SHP77 treated with DMSO at 0.1 percent for 48 hours (cell line): ENCODE measurements around the gene OR2C3.
"Not testable (repeated sequence)": the region's sequence is repeated elsewhere in the genome, so short reads cannot be mapped to it uniquely, and the experiment has no call there.

ENCODE experiments used
- DNase-seq: peaks from one replicate; lab custom pipeline; 2025; lab: John Stamatoyannopoulos, UW

The OR2C3 gene

GRCh38 chr1:247517795-247518612 lies 18.2 kb downstream of the OR2C3 start:
- no peak for DNase-seq

DNA sequence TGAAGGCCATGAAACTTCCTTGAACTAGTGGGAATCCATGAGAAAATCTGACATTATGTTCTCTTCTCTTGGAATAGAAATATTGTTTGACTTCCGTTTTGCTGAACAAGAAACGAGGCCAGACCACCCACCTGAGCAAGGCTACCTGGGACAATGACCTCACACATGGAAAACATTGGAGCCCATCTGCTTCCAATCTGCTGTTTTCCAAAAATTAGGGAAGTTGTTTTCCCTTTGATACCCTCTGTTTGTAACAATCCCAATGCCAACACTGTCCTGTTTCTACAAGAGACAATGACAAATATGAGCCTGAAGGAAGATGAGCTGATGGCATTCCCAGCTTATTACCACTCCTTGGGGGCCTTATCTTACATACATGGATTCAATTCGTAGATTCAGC lies 29.4 kb downstream of the OR2C3 start:
- DNase-seq = no peak

- DNase-seq = no peak
Measured at GRCh38 chr1:247500865-247501264, 35.4 kb downstream of the OR2C3 start.

DNA sequence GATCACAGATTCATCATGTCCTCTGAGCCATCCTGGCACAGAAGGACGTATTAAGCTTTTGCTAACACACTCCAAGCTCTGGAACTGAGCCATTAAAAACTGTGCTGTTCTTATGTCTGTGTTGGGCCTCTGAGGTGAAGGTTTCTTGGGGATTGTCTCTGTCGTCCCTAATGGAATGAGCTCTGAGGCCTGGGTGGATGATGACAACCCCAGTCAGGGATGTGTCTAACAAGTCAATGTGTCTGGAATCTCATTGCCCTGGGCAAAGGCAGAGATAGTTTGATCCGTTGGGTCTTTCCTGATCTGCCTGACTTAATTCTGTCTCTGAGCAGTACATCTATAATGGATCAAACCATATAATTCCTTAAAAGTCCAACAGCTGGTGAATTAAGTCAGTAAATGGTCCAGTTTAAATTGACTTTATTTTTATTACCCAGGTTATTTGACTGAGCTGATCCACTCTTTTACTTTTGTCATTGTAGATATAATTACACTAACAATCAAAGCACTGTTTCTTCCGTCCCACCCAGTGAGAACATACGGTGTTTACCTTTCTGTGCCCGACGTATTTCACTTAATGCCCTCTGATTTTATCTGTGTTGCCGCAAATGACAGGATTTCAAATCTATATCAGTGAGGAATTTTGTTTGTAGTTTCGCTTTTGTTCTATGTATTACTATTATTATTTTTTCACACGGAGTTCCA lies 39.5 kb downstream of the OR2C3 start:
- no peak for DNase-seq

- no peak for DNase-seq
Measured at GRCh38 chr1:247494767-247495166, 41.5 kb downstream of the OR2C3 start.

GRCh38 chr1:247493106-247493505 lies 43.1 kb downstream of the OR2C3 start:
- DNase-seq = no peak

DNA sequence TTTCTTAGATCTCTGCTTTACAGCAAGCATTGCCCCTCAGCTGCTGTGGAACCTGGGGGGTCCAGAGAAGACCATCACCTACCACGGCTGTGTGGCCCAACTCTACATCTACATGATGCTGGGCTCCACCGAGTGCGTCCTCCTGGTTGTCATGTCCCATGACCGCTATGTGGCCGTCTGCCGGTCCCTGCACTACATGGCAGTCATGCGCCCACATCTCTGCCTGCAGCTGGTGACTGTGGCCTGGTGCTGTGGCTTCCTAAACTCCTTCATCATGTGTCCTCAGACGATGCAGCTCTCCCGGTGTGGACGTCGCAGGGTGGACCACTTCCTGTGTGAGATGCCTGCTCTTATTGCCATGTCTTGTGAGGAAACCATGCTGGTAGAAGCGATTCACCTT lies 44.9 kb downstream of the OR2C3 start:
- no peak for DNase-seq

GRCh38 chr1:247487057-247487456 lies 49.2 kb downstream of the OR2C3 start:
- DNase-seq = no peak

DNA sequence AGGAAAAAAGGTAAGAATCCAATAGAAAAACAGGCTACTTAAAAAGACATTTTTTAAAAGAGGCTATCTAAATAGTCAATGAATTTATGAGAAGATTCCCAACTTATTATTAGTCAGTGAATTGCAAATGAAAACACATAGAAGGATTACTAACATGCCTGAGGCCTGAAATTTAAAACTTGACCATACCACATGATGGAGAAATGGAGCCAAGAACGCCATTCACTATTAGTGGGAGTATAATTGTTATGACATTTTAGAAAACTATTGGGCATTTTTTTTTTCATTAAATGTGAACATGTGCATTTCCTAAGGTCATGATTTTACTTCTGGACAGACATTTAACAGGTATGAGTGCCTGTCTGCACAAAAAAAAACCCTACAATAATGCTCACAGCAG lies 53.5 kb downstream of the OR2C3 start:
- no peak for DNase-seq

GRCh38 chr1:247476328-247477058 lies 59.7 kb downstream of the OR2C3 start:
- DNase-seq = not testable (repeated sequence)

DNA sequence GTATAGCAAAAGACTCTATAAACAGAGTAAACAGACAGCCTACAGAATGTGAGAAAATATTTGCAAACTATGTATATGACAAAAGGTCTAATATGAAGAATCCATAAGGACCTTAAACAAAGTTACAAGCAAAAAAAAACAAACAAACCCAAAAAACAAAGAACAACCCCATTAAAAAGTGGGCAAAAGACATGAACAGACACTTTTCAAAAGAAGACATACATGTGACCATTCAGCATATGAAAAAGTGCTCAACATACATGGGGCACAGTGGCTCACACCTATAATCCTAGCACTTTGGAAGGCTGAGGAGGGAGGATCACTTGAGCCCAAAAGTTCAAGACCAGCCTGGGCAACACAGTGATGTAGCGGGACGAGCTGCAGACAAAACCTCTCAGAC lies 60.4 kb downstream of the OR2C3 start:
- DNase-seq = no peak
